IMR-90 (cell line): ENCODE measurements around the gene SPINT2.

Experiments
- BHLHE40 ChIP-seq: fragments of 150-350 bp; IDR thresholded peaks from 2 replicates; pipeline ENCODE4 v1.6.1; 2016; ENCODE audit warnings: mild to moderate bottlenecking, low read depth, low read length
- POLR2A ChIP-seq: IDR thresholded peaks from 2 replicates; pipeline ENCODE4 v1.6.1; 2012; ENCODE audit warnings: mild to moderate bottlenecking, low read depth, low read length
- TF ChIP-seq, protein P1 (sequence below): conservative IDR thresholded peaks from 2 replicates; pipeline ENCODE4 v1.5.1; 2012; ENCODE audit warnings: mild to moderate bottlenecking, low read depth, low read length, improper control_type of control experiment
- TF ChIP-seq, protein P2 (sequence below): fragments of 150-350 bp; IDR thresholded peaks from 2 replicates; pipeline ENCODE4 v1.6.1; 2017; ENCODE audit warnings: mild to moderate bottlenecking, antibody characterized with exemption, low read length, low read depth

DNA sequence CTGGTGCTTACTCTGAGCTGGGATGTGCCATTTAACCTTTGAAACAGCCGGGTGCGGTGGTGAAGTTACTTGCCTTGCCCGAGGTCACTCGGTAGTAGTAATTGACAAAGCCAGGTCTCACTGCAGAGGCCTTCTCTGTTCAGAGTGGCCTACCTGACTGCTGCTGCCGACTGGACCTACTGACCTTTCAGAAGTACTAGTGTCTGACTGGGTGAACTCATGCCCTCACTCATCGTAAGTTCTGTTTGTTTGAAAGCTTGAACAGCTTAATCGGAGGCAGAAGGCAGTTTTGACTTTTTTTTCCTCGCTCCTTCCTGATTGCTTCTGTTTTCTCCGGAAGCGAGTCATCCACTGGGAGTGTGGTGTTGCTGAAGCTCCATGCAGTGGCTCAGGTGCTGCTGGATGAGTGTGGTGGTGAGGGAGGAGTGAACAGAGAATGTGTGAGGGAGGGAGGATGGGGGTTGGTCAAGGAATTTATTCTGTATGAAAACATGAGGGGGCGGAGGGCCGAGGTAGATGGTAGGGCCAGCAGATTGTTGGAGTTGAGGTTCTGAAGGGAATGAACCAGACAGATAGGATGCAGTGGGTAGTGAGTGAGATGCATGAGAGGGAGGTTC lies 2.7 kb downstream of the SPINT2 start:
- TF ChIP-seq, protein P1, sequence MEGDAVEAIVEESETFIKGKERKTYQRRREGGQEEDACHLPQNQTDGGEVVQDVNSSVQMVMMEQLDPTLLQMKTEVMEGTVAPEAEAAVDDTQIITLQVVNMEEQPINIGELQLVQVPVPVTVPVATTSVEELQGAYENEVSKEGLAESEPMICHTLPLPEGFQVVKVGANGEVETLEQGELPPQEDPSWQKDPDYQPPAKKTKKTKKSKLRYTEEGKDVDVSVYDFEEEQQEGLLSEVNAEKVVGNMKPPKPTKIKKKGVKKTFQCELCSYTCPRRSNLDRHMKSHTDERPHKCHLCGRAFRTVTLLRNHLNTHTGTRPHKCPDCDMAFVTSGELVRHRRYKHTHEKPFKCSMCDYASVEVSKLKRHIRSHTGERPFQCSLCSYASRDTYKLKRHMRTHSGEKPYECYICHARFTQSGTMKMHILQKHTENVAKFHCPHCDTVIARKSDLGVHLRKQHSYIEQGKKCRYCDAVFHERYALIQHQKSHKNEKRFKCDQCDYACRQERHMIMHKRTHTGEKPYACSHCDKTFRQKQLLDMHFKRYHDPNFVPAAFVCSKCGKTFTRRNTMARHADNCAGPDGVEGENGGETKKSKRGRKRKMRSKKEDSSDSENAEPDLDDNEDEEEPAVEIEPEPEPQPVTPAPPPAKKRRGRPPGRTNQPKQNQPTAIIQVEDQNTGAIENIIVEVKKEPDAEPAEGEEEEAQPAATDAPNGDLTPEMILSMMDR, result no peak
- TF ChIP-seq, protein P2, sequence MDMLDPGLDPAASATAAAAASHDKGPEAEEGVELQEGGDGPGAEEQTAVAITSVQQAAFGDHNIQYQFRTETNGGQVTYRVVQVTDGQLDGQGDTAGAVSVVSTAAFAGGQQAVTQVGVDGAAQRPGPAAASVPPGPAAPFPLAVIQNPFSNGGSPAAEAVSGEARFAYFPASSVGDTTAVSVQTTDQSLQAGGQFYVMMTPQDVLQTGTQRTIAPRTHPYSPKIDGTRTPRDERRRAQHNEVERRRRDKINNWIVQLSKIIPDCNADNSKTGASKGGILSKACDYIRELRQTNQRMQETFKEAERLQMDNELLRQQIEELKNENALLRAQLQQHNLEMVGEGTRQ, result no peak
- TF ChIP-seq BHLHE40, result peak; percentile 57; the same call in 1 of the 2 replicates
- no peak for TF ChIP-seq POLR2A
